GM12873 (cell line): ENCODE results near the gene MIER3.

Experiments
- TF ChIP-seq, protein P1 (sequence below): IDR thresholded peaks from 2 replicates; pipeline ENCODE4 v1.5.1; 2012; ENCODE audit warnings: low read depth, mild to moderate bottlenecking, moderate library complexity, low read length, control low read depth; ENCODE audit not compliant: insufficient read depth; ENCODE audit errors: missing control alignments

Gene MIER3

GRCh38 chr5:56893251-56893951 lies 58.5 kb downstream of the MIER3 start:
- TF ChIP-seq, protein P1, sequence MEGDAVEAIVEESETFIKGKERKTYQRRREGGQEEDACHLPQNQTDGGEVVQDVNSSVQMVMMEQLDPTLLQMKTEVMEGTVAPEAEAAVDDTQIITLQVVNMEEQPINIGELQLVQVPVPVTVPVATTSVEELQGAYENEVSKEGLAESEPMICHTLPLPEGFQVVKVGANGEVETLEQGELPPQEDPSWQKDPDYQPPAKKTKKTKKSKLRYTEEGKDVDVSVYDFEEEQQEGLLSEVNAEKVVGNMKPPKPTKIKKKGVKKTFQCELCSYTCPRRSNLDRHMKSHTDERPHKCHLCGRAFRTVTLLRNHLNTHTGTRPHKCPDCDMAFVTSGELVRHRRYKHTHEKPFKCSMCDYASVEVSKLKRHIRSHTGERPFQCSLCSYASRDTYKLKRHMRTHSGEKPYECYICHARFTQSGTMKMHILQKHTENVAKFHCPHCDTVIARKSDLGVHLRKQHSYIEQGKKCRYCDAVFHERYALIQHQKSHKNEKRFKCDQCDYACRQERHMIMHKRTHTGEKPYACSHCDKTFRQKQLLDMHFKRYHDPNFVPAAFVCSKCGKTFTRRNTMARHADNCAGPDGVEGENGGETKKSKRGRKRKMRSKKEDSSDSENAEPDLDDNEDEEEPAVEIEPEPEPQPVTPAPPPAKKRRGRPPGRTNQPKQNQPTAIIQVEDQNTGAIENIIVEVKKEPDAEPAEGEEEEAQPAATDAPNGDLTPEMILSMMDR, result no peak

- TF ChIP-seq, protein P1, result no peak
Measured at GRCh38 chr5:56881571-56881970, 70.4 kb downstream of the MIER3 start.

- TF ChIP-seq, protein P1, result no peak
Measured at GRCh38 chr5:56876327-56876726, 75.6 kb downstream of the MIER3 start.

GRCh38 chr5:56873056-56873455 lies 78.9 kb downstream of the MIER3 start:
- TF ChIP-seq, protein P1, result no peak

GRCh38 chr5:56871777-56872176 lies 80.1 kb downstream of the MIER3 start:
- TF ChIP-seq, protein P1, result no peak
